ENCODE measurements around the gene NUP42. TPM values are rescaled to one million over a fixed set of nuclear protein-coding genes. Genes with fewer than 3 reads are reported as not detected.
"Not testable (repeated sequence)": the region's sequence is repeated elsewhere in the genome, so short reads cannot be mapped to it uniquely, and the experiment has no call there.

Gene NUP42
- total and polyA plus RNA-seq, 2 donors (not counting 3 experiments of a cell fraction or from before 2014, with no cell fraction given), result 31.5 to 38.6 TPM

DNA sequence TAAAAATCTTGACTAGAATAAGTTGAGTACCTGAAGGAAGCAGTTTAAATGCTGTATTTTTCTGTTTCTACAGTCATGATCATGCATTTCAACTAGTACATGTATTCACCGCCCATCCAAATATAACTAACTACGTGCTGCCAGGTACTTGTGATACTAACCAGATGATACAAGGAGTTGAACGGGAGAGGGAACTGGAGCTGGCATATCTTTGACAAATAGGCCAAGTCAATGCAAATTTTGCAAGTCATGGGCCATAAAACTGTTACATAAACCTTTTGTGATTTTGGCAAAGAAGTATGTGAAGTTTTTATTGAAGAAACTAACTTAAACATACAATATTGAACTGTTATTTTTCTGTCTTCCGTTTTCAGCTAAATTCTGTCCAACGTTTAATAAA, 14.5 kb downstream of the NUP42 start:
- Histone ChIP-seq H3K9me3 (replicated peaks; ENCODE audit: control insufficient read depth, insufficient read depth, low read length) (no peaks in the 10 kb centered on the region), H3K4me2 (ENCODE audit: insufficient read depth, low read length) (no peak overlapping the region), H3K9me1 (replicated peaks; ENCODE audit: control insufficient read depth, extremely low read depth, insufficient read depth, low read length) (no peaks in the 10 kb centered on the region), H4K20me1 (replicated peaks; ENCODE audit: control insufficient read depth, extremely low read depth, insufficient read depth, low read length) (no peaks in the 10 kb centered on the region), H3K27ac (ENCODE audit: insufficient read depth, low read depth, low read length) (no peak overlapping the region), H3K79me2 (ENCODE audit: control insufficient read depth, insufficient read depth, low read length) (no peaks in the 10 kb centered on the region), H3K36me3 (ENCODE audit: control insufficient read depth in 2 of 2, extremely low read depth in 1 of 2, insufficient read depth in 2 of 2, low read length in 2 of 2) (peaks cover 11 to 16% of the 10 kb centered on the region in 2 experiments), H2AFZ (ENCODE audit: low read depth, low read length) (no peak overlapping the region), H3K4me3 (replicated peaks in 1 of 3; ENCODE audit: insufficient read depth in 1 of 3, low read depth in 1 of 3, low read length in 3 of 3) (no peak overlapping the region), H3K9ac (replicated peaks; ENCODE audit: extremely low read depth, insufficient read depth, low read length) (no peak overlapping the region), H3K27me3 (ENCODE audit: control insufficient read depth in 2 of 2, insufficient read depth in 2 of 2, low read length in 2 of 2) (no peaks in the 10 kb centered on the region), H3K4me1 (ENCODE audit: control insufficient read depth, extremely low read depth, insufficient read depth, low read length) (no peaks in the 10 kb centered on the region)
- CTCF ChIA-PET, result interaction anchor here (1.5 kb wide), 1 partner anchor 9 kb away, joined by 5 read pairs; no protein-coding TSS in a partner anchor
- TF ChIP-seq FOS (IDR thresholded peaks at IDR 0.05; ENCODE audit: borderline replicate concordance, insufficient read depth, low read length), result no peak
- no peak for TF ChIP-seq MYC (IDR thresholded peaks at IDR 0.05; ENCODE audit: low read depth, low read length)
- TF ChIP-seq EZH2 (IDR thresholded peaks at IDR 0.05; ENCODE audit: borderline replicate concordance, low read depth, low read length, severe bottlenecking), result no peak
- TF ChIP-seq, protein P1, sequence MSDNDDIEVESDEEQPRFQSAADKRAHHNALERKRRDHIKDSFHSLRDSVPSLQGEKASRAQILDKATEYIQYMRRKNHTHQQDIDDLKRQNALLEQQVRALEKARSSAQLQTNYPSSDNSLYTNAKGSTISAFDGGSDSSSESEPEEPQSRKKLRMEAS (IDR thresholded peaks at IDR 0.05; ENCODE audit: insufficient read depth, insufficient read length), result no peak
- no peak for TF ChIP-seq POLR2A (IDR thresholded peaks at IDR 0.05; ENCODE audit: low read depth, low read length)
- TF ChIP-seq POLR2AphosphoS5 (IDR thresholded peaks at IDR 0.05; ENCODE audit: insufficient read depth, low read depth, low read length), result no peak
- no peak for TF ChIP-seq JUN (IDR thresholded peaks at IDR 0.05; ENCODE audit: borderline replicate concordance, insufficient read depth, insufficient read length, low read depth)
- TF ChIP-seq GATA2 (IDR thresholded peaks at IDR 0.05; ENCODE audit: insufficient read depth, insufficient read length, low read depth, low read length), result no peak
- TF ChIP-seq CTCF (IDR thresholded peaks at IDR 0.05; ENCODE audit: extremely low read depth in 1 of 2, insufficient read depth in 1 of 2, low read depth in 1 of 2, low read length in 2 of 2), result no peak
- BruUV-seq (replicated peaks), result no TSS peak
- dilution Hi-C loops (cut with MboI; ENCODE audit: extremely low pct_ligation_motif_present, low sequenced_read_pairs), result no loop called here
- POLR2A ChIA-PET, result no interaction called here
- DNase-seq (ENCODE audit: low read depth, low spot score), result no peak
- FAIRE-seq, result no peak
- intact Hi-C loops (cut with micrococcal nuclease), result no loop called here

- H4K20me1 ChIP-seq (replicated peaks; ENCODE audit: control insufficient read depth, extremely low read depth, insufficient read depth, low read length); dilution Hi-C loops (cut with MboI; ENCODE audit: extremely low pct_ligation_motif_present, low sequenced_read_pairs); CTCF ChIA-PET; FAIRE-seq; H3K9ac ChIP-seq (replicated peaks; ENCODE audit: extremely low read depth, insufficient read depth, low read length); H3K27me3 ChIP-seq (ENCODE audit: control insufficient read depth in 2 of 2, insufficient read depth in 2 of 2, low read length in 2 of 2); DNase-seq (ENCODE audit: low read depth, low spot score); POLR2A ChIA-PET; H3K27ac ChIP-seq (ENCODE audit: insufficient read depth, low read depth, low read length); H3K9me1 ChIP-seq (replicated peaks; ENCODE audit: control insufficient read depth, extremely low read depth, insufficient read depth, low read length); intact Hi-C loops (cut with micrococcal nuclease); H3K4me3 ChIP-seq (replicated peaks in 1 of 3; ENCODE audit: insufficient read depth in 1 of 3, low read depth in 1 of 3, low read length in 3 of 3); H3K9me3 ChIP-seq (replicated peaks; ENCODE audit: control insufficient read depth, insufficient read depth, low read length); H3K79me2 ChIP-seq (ENCODE audit: control insufficient read depth, insufficient read depth, low read length); H2AFZ ChIP-seq (ENCODE audit: low read depth, low read length); BruUV-seq (replicated peaks); H3K4me1 ChIP-seq (ENCODE audit: control insufficient read depth, extremely low read depth, insufficient read depth, low read length); H3K4me2 ChIP-seq (ENCODE audit: insufficient read depth, low read length): not testable (repeated sequence)
- peaks cover 11 to 13% of the 10 kb centered on the region in 2 experiments for H3K36me3 ChIP-seq (ENCODE audit: control insufficient read depth in 2 of 2, extremely low read depth in 1 of 2, insufficient read depth in 2 of 2, low read length in 2 of 2)
Observed at GRCh38 chr7:23197745-23198144, 15.9 kb downstream of the NUP42 start.

Measured in endothelial cell of umbilical vein (primary cell).